HepG2 (cell line): Measurements from ENCODE around the gene LAMC1. TPM values are rescaled to one million over a fixed set of nuclear protein-coding genes. Genes with fewer than 3 reads are reported as not detected.

Experiments
- ATAC-seq: fragments of 200-7000 bp; cut with Tn5 transposase; 3 replicates; pipeline ENCODE4 v1.9.1; 2020; ENCODE audit warnings: mild to moderate bottlenecking, moderate library complexity
- BruUV-seq: library from RNA; stranded (reverse); fragments of 400-500 nt; replicated peaks from 2 replicates; lab custom pipeline; 2021; lab: Mats Ljungman, UMichigan
- CTCF ChIA-PET: fragments of 300-600 bp; formaldehyde crosslinking; extraction: SDS; loops from one replicate; lab custom pipeline; 2021; ENCODE audit warnings: low total read pairs, inconsistent platforms, low intra/inter-chr PET ratio; lab: Yijun Ruan, JAX
- POLR2A ChIA-PET: fragments of 350-600 bp; sonication (Branson Sonifier 250); formaldehyde crosslinking; loops from one replicate; lab custom pipeline; 2020; ENCODE audit warnings: antibody characterized with exemption, inconsistent platforms; lab: Yijun Ruan, JAX
- DNase-seq: peaks from one replicate; pipeline ENCODE4 v3.0.0-alpha.2; 2015; ENCODE audit warnings: low spot score
- FAIRE-seq: peaks from 3 replicates; lab custom pipeline; 2011; peaks lifted over from hg19 to GRCh38; lab: Jason Lieb, UNC
- H2AFZ ChIP-seq: one replicate; pipeline ENCODE4 v1.6.1; 2011; ENCODE audit warnings: low read length, inconsistent platforms
- H3K27ac ChIP-seq: fragments of 300-600 bp; 3 replicates; pipeline ENCODE4 v1.8.0; 2011; ENCODE audit warnings: mixed run types, mild to moderate bottlenecking, mixed read lengths, low read length, inconsistent platforms; ENCODE audit not compliant: insufficient read depth; ENCODE audit errors: extremely low read length
- H3K27me3 ChIP-seq, 2 experiments: fragments of 200-600 bp in 1 of 2; 2 replicates in 1 of 2; 3 replicates in 1 of 2; pipeline versions ENCODE4 v1.6.0 to v1.8.0; 2011; ENCODE audit warnings: low read length in 2 of 2, mild to moderate bottlenecking in 2 of 2, moderate library complexity in 2 of 2, inconsistent platforms in 1 of 2; ENCODE audit not compliant: insufficient read depth in 2 of 2, control insufficient read depth in 1 of 2
- H3K36me3 ChIP-seq, 2 experiments: fragments of 200-600 bp in 1 of 2; replicated peaks in 1 of 2; 2 replicates in 1 of 2; 3 replicates in 1 of 2; pipeline versions ENCODE4 v1.5.1 to v1.8.0; 2011; ENCODE audit warnings: low read length in 2 of 2, inconsistent platforms in 1 of 2; ENCODE audit not compliant: insufficient read depth in 2 of 2, control insufficient read depth in 1 of 2
- H3K4me1 ChIP-seq: 2 replicates; pipeline ENCODE4 v1.5.1; 2012; ENCODE audit warnings: low read length, inconsistent platforms; ENCODE audit not compliant: insufficient read depth
- H3K4me2 ChIP-seq: 2 replicates; pipeline ENCODE4 v1.6.0; 2011; ENCODE audit warnings: low read depth, low read length, inconsistent platforms
- H3K4me3 ChIP-seq, 3 experiments: fragments of 200-600 bp in 1 of 3; sonication (generic), shearing (Covaris generic) in 1 of 3; replicated peaks in 1 of 3; 2 replicates each; pipeline ENCODE4 v1.5.1; 2011 to 2016; ENCODE audit warnings: low read length in 3 of 3, inconsistent platforms in 2 of 3, low read depth in 2 of 3, mild to moderate bottlenecking in 2 of 3, control low read depth in 1 of 3, mixed read lengths in 1 of 3; ENCODE audit not compliant: insufficient read depth in 1 of 3
- H3K79me2 ChIP-seq: one replicate; pipeline ENCODE4 v1.6.1; 2011; ENCODE audit warnings: low read length, inconsistent platforms; ENCODE audit not compliant: insufficient read depth
- H3K9ac ChIP-seq: 2 replicates; pipeline ENCODE4 v1.6.0; 2011; ENCODE audit warnings: mild to moderate bottlenecking, low read depth, low read length, inconsistent platforms; ENCODE audit not compliant: insufficient read depth
- H3K9me3 ChIP-seq: 2 replicates; pipeline ENCODE4 v1.5.1; 2012; ENCODE audit warnings: mild to moderate bottlenecking, low read length
- H4K20me1 ChIP-seq: 2 replicates; pipeline ENCODE4 v1.6.0; 2011; ENCODE audit warnings: inconsistent platforms, mild to moderate bottlenecking, low read length, moderate library complexity; ENCODE audit not compliant: insufficient read depth
- DR1 ChIP-seq: sonication (generic); formaldehyde crosslinking; IDR thresholded peaks from 2 replicates; pipeline ENCODE4 v1.8.0; 2021; ENCODE audit warnings: mild to moderate bottlenecking, missing genetic modification reagents, inconsistent platforms
- GATAD2A ChIP-seq: IDR thresholded peaks from 2 replicates; pipeline ENCODE4 v1.6.1; 2016
- GFI1 ChIP-seq: sonication (generic); formaldehyde crosslinking; IDR thresholded peaks from 2 replicates; pipeline ENCODE4 v1.5.0; 2020; ENCODE audit warnings: missing genetic modification reagents, mild to moderate bottlenecking, borderline replicate concordance
- HOMEZ ChIP-seq: IDR thresholded peaks from 2 replicates; pipeline ENCODE4 v1.6.1; 2016; ENCODE audit warnings: low read depth
- ZBTB8A ChIP-seq: sonication (generic); formaldehyde crosslinking; IDR thresholded peaks from 2 replicates; pipeline ENCODE4 v1.4.0; 2020; ENCODE audit warnings: mild to moderate bottlenecking, low read depth, missing genetic modification reagents, borderline replicate concordance
- ZMYM4 ChIP-seq: sonication (generic); formaldehyde crosslinking; IDR thresholded peaks from 2 replicates; pipeline ENCODE4 v1.8.1; 2023; ENCODE audit warnings: mild to moderate bottlenecking, missing genetic modification reagents
- ZNF724P ChIP-seq: sonication (generic); formaldehyde crosslinking; IDR thresholded peaks from 2 replicates; pipeline ENCODE4 v1.8.0; 2022; ENCODE audit warnings: missing genetic modification reagents, borderline replicate concordance
- WGBS: methylation state at CpG from one replicate; pipeline ENCODE4 v1.1.6; 2017; ENCODE audit warnings: low lambda C conversion rate; 5-methylcytosine and 5-hydroxymethylcytosine counted together
- in situ Hi-C: cut with HindIII; loops from 2 replicates; pipeline ENCODE4 v1.10.0; 2017; ENCODE audit warnings: low pct_unique_long_range_greater_than_20kb; ENCODE audit not compliant: extremely low pct_ligation_motif_present
- intact Hi-C: fragments of 100-400 bp; cut with micrococcal nuclease; formaldehyde crosslinking; loops from one replicate; pipeline ENCODE4 v1.10.0; 2022; ENCODE audit not compliant: unreplicated experiment
- polyA plus RNA-seq, 8 experiments: library from polyadenylated mRNA; depleted of rRNA in 3 of 8; stranded (reverse) in 7 of 8; unstranded in 1 of 8; fragments of >200 nt; fragmentation: Illumina TruSeq in 4 of 8; extraction: Trizol in 4 of 8; gene quantifications; 2 replicates each; pipeline versions ENCODE4 v1.2.1 to v1.2.3, GENCODE V29; 2011 to 2016; ENCODE audit warnings: low read depth in 4 of 8, missing spikeins in 1 of 8, mixed read lengths in 1 of 8; ENCODE audit not compliant: insufficient read depth in 1 of 8
- total RNA-seq, 5 experiments: library from RNA; depleted of rRNA; stranded (reverse); fragments of >200 nt; fragmentation: Illumina TruSeq; extraction: Trizol; gene quantifications; 2 replicates each; pipeline ENCODE4 v1.2.3, GENCODE V29; 2016; ENCODE audit warnings: low read depth in 1 of 5

Gene LAMC1
- total and polyA plus RNA-seq, 2 of the 13 experiments (the other 11 are each of a cell fraction or from before 2014, with no cell fraction given) = 58.5 to 137 TPM

GRCh38 chr1:183114441-183114840, 91.2 kb downstream of the LAMC1 start:
- no TSS peak for BruUV-seq
- Histone ChIP-seq H3K4me3 (no peak overlapping the region), H3K9ac (no peak overlapping the region), H3K27ac (no peak overlapping the region), H3K36me3 (peaks cover 11 to 49% of the 10 kb centered on the region in 2 experiments), H3K27me3 (no peaks in the 10 kb centered on the region), H3K79me2 (no peaks in the 10 kb centered on the region)
- DNase-seq (no peak), ATAC-seq (no peak)
- CTCF ChIA-PET = no interaction called here
- TF ChIP-seq ZMYM4 (no peak), GATAD2A (no peak), HOMEZ (0 out of 2 replicates have a peak, but pooled peaks have one; percentile 9), GFI1 (no peak), ZBTB8A (CRISPR knock-in tag) (no peak), DR1 (CRISPR knock-in tag) (no peak)
- TF ChIP-seq, all 625 proteins: peak for 1
- no peaks in the 10 kb centered on the region for H3K9me3 ChIP-seq
- peaks cover 13% of the 10 kb centered on the region for H3K4me1 ChIP-seq
- no peak overlapping the region for H3K4me2 ChIP-seq
- H2AFZ ChIP-seq = no peak overlapping the region
- POLR2A ChIA-PET = no interaction called here
- no peak for FAIRE-seq
- in situ Hi-C loops = loop anchor here (10.0 kb wide), 1 partner anchor 150 kb away; no protein-coding TSS in a partner anchor
- H4K20me1 ChIP-seq = no peaks in the 10 kb centered on the region
- intact Hi-C loops = no loop called here
- 88% methylated on average over 9 of the region's 9 CpGs for WGBS

GRCh38 chr1:183116416-183116815, 93.2 kb downstream of the LAMC1 start:
- POLR2A ChIA-PET = no interaction called here
- TF ChIP-seq ZNF724P (CRISPR knock-in tag) = no peak
- TF ChIP-seq, all 625 proteins: peak for 0
- Histone ChIP-seq H3K27ac (no peak overlapping the region), H3K9me3 (no peaks in the 10 kb centered on the region), H3K79me2 (no peaks in the 10 kb centered on the region), H3K9ac (no peak overlapping the region), H2AFZ (no peak overlapping the region), H4K20me1 (no peaks in the 10 kb centered on the region), H3K36me3 (peaks cover 11 to 51% of the 10 kb centered on the region in 2 experiments), H3K4me2 (no peak overlapping the region), H3K4me3 (no peak overlapping the region), H3K4me1 (peaks cover 13% of the 10 kb centered on the region), H3K27me3 (no peaks in the 10 kb centered on the region)
- CTCF ChIA-PET = no interaction called here
- intact Hi-C loops = no loop called here
- FAIRE-seq (no peak), DNase-seq (no peak), ATAC-seq (no peak)
- in situ Hi-C loops = loop anchor here (10.0 kb wide), 1 partner anchor 152 kb away; no protein-coding TSS in a partner anchor
- no TSS peak for BruUV-seq
- 84% methylated on average over 4 of the region's 4 CpGs for WGBS
